Measurements from ENCODE around the gene DICER1.

DICER1 gene

DNA sequence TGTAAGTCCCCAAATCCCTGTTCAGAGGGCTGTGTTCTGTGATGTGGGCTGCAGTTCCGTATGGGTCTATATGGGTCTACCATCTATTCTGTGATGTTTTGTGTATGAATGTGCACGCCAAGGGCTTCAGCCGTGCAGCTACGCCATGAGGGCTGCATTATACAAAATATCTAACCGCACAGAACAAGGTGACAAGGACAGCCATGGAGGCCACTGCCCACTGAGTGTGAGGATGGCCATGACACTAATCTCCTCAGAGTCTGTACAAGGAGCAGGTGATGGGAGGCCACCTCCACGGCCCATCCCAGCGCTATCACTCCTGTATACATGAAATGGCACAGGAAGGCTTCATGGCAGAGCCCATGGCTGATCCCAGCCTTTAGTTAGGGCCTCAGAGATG lies 102.0 kb downstream of the DICER1 start:
- DNase-seq = no peak

- no peak for DNase-seq
Measured at GRCh38 chr14:95054346-95055280, 102.7 kb downstream of the DICER1 start.

DNA sequence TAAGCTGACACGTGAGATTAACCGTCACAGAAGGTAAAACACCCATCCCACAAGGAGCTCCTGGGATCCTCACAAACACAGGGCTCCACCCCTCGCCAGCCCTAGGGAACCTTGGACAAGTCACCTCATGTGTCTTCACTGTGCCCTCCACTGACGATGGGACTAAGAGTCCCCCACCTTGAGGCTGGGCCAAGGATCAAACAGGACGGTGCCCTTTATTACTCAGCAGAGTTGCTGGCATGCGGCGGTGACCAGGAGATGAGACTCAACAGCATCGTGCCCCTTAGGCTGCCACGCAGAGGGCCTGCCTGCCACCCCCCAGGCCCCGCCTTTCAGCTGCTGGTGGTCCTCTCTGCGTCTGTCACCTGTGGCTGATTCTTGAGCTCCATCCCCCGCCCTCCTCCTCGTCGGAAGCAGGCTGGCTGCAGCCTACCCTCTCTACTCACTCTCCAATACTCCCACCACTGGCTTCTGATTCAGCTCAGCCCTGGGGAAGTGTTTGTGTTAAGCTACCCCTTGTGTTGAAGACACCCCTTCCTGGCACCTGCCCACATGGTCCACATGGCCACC lies 105.2 kb downstream of the DICER1 start:
- DNase-seq = no peak

GRCh38 chr14:95049952-95050351 lies 107.4 kb downstream of the DICER1 start:
- DNase-seq = no peak

GRCh38 chr14:95048771-95049312 lies 108.5 kb downstream of the DICER1 start:
- DNase-seq = no peak

GRCh38 chr14:95047754-95048153 lies 109.6 kb downstream of the DICER1 start:
- DNase-seq = no peak

GRCh38 chr14:95046711-95047681 lies 110.3 kb downstream of the DICER1 start:
- no peak for DNase-seq

- DNase-seq = no peak
Measured at GRCh38 chr14:95045836-95046430, 111.4 kb downstream of the DICER1 start.

- no peak for DNase-seq
Measured at GRCh38 chr14:95045106-95045701, 112.1 kb downstream of the DICER1 start.

- DNase-seq = no peak
Measured at GRCh38 chr14:95044463-95045105, 112.7 kb downstream of the DICER1 start.

GRCh38 chr14:95043732-95044462 lies 113.4 kb downstream of the DICER1 start:
- DNase-seq = no peak

DNA sequence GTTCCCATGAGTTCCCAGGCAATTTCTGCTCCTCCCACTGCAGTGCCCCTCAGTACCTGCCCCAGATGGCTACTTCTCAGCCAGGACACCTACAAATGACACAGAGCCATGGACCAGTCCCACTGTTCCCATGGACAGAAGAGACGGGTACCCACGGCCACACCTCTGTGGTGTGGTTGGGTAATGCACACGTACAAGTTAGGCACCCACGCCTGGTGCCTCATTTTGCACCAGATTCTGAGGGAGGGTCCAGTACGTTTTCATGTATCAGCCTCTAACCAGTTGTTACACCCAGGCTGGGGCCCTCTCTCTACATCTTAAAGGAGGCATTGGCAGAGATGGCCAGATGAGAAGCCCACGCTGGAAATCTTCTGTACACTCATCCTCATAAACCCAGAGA lies 114.0 kb downstream of the DICER1 start:
- DNase-seq = no peak

GRCh38 chr14:95041477-95042020 lies 115.8 kb downstream of the DICER1 start:
- no peak for DNase-seq

DNA sequence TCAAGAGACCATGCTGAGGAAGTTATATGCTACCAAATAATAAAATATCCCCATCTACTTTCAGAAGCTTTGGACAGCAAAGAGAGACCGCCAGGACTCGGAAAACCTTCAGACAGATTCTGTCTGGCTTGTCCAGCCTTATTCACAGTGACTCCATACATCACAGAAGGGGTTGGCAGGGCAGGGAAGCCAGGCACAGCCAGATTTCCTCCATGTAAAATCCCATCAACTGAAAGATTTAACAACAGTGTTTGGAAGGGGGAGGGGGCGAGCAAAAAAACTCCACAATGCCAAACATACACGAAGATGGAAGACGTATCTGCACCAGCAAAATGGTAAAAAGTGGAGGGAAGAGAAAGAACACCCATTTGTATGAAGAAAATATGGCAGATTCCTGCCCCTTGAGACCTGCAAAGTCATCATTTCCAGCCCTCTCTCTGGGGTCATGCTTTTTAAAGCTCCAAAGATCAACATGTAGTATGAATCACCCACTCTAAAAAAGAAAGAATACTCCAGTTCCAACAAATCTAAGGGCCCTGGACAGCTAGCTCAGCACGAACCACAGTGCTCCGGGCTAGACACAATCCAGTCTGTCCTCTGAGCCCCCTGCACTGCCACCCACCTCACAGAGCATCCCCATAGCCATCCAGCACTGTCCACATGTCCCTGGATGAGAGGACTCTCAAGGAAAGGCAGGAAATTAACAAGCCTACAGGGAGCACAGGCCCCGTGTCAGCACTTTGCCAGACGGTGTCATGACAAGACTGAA lies 116.4 kb downstream of the DICER1 start:
- DNase-seq = no peak

GRCh38 chr14:95039993-95040348 lies 117.4 kb downstream of the DICER1 start:
- DNase-seq = no peak

GRCh38 chr14:95039259-95039992 lies 117.9 kb downstream of the DICER1 start:
- no peak for DNase-seq

DNA sequence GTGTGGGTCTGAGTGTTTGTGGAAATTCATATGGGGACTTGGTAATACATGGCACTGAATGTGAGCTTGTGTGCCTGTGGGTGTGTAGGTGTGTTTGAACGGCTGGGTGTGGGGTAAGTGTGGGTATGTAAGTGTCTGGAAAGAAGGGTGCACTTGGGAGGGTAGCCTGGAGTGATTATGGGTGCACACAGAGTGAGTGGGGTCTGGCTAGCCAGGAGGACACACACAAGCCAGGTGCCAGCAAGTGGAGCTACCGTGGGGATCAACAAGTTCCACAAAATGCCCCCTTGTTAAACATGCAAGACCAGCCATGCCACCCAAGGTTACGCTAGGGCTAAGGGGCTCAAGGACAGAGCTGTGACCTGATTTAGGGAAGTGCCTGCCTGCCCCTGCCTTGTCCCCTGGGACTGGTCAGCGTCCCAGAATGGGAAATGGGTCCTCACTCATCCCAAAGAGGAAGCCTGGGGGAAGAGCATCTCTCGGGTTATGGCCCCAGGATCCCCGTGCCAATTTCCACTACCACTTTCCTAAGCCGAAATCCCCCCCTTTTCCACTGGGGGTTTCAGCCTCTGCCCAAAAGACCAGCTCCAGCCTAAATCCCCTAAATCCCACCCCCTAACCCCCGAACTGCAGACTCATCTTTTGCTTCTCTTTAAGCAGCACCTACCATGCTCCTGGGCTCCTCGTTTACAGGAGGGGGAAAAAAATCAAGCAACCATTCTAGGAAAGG lies 118.6 kb downstream of the DICER1 start:
- no peak for DNase-seq

DNA sequence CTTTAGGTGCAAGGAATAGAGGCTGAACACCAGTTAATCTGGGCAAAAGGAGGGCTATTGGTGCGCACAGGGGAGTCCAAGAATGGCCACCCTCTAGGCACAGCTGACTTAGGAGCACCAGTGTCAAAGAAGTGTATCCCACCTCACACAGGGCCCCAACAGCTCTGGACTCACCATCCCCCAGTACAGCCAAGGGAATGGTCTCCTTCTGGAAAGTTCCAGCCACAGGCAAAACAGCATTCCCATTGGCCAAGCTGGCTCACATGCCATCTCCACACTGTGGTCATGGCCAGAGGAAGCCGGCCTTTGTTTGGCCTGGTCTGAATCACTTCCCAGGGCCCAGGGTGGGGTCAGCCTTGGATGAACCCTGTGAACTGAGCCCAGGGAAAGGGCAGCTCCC lies 120.1 kb downstream of the DICER1 start:
- no peak for DNase-seq
